ENCODE results near the gene CCDC15.
"Not testable (repeated sequence)": the region's sequence is repeated elsewhere in the genome, so short reads cannot be mapped to it uniquely, and the experiment has no call there.

Gene CCDC15

GRCh38 chr11:124961972-124962609 is 8.1 kb downstream of the CCDC15 start:
- H3K27me3 Mint-ChIP-seq, result no peaks in the 10 kb centered on the region
- H3K4me3 Mint-ChIP-seq, result no peak overlapping the region
- no peaks in the 10 kb centered on the region for H3K36me3 Mint-ChIP-seq
- H3K4me1 Mint-ChIP-seq, result no peaks in the 10 kb centered on the region
- no peak overlapping the region for H3K27ac Mint-ChIP-seq
- H3K9me3 Mint-ChIP-seq, result no peaks in the 10 kb centered on the region

GRCh38 chr11:124968197-124968596 is 14.2 kb downstream of the CCDC15 start:
- not testable (repeated sequence) for H3K4me1 Mint-ChIP-seq, H3K4me3 Mint-ChIP-seq, H3K27ac Mint-ChIP-seq, H3K27me3 Mint-ChIP-seq, H3K9me3 Mint-ChIP-seq, H3K36me3 Mint-ChIP-seq

GRCh38 chr11:124970925-124971324 is 16.9 kb downstream of the CCDC15 start:
- peaks cover 3% of the 10 kb centered on the region for H3K36me3 Mint-ChIP-seq
- H3K4me1 Mint-ChIP-seq, result no peaks in the 10 kb centered on the region
- no peak overlapping the region for H3K27ac Mint-ChIP-seq
- H3K27me3 Mint-ChIP-seq, result no peaks in the 10 kb centered on the region
- H3K4me3 Mint-ChIP-seq, result no peak overlapping the region
- H3K9me3 Mint-ChIP-seq, result no peaks in the 10 kb centered on the region

- Mint-ChIP-seq H3K4me3 (no peak overlapping the region), H3K27ac (no peak overlapping the region), H3K27me3 (no peaks in the 10 kb centered on the region), H3K4me1 (no peaks in the 10 kb centered on the region), H3K36me3 (peaks cover 3% of the 10 kb centered on the region), H3K9me3 (no peaks in the 10 kb centered on the region)
Observed at GRCh38 chr11:124971810-124972209, 17.8 kb downstream of the CCDC15 start.

DNA sequence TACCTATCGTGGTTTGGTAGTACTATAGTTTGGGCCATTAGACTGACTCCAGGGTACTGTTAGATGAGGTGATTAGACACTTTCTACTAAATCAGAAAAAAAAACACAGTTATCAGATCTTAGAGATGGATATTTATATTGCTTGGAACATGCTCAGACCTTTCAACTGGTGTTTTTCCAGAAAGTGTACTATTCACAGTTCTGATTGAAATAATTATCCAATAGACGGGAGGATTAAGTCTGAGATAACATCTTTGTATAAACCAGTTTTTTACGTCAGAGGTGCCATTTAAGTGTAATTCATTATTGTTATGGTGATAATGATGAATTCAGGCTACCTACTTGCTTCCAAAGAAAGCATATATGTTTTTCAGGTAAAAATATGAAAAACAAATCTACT is 22.5 kb downstream of the CCDC15 start:
- peaks cover 29% of the 10 kb centered on the region for H3K36me3 Mint-ChIP-seq
- no peak overlapping the region for H3K27ac Mint-ChIP-seq

DNA sequence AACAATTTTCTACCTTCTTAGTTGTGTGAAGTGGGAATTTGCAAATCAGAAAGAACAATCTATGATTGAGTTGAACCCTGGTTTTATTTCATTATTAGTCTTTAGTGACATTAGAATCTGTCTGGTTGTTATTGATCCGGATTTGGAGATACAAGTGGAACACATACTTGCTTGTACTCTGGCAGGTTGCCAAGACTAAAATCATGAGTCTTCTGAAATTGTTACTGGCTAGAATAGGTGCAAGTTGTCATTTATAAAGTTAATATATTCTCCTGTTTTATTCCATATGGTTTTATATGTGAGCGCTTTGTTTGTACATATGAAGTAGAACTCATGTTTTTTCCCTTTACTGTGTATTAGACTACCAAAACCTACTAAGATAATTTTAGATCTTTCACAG is 23.0 kb downstream of the CCDC15 start:
- H3K27ac Mint-ChIP-seq, result no peak overlapping the region
- H3K4me3 Mint-ChIP-seq, result no peak overlapping the region
- H3K4me1 Mint-ChIP-seq, result no peaks in the 10 kb centered on the region
- H3K27me3 Mint-ChIP-seq, result no peaks in the 10 kb centered on the region
- H3K36me3 Mint-ChIP-seq, result peaks cover 33% of the 10 kb centered on the region
- H3K9me3 Mint-ChIP-seq, result peaks cover 18% of the 10 kb centered on the region

More for the DNA sequence above, 22.5 kb downstream of the CCDC15 start:
- Mint-ChIP-seq H3K27me3 (no peaks in the 10 kb centered on the region), H3K4me3 (no peak overlapping the region), H3K4me1 (no peaks in the 10 kb centered on the region), H3K9me3 (peaks cover 16% of the 10 kb centered on the region)

GRCh38 chr11:124978316-124978715 is 24.3 kb downstream of the CCDC15 start:
- no peaks in the 10 kb centered on the region for H3K27me3 Mint-ChIP-seq
- H3K36me3 Mint-ChIP-seq, result peaks cover 46% of the 10 kb centered on the region
- no peaks in the 10 kb centered on the region for H3K4me1 Mint-ChIP-seq
- no peak overlapping the region for H3K27ac Mint-ChIP-seq
- peaks cover 31% of the 10 kb centered on the region for H3K9me3 Mint-ChIP-seq
- H3K4me3 Mint-ChIP-seq, result no peak overlapping the region

- no peaks in the 10 kb centered on the region for H3K4me1 Mint-ChIP-seq
- no peak overlapping the region for H3K27ac Mint-ChIP-seq
- no peak overlapping the region for H3K4me3 Mint-ChIP-seq
- peaks cover 52% of the 10 kb centered on the region for H3K36me3 Mint-ChIP-seq
- H3K9me3 Mint-ChIP-seq, result peaks cover 31% of the 10 kb centered on the region
- no peaks in the 10 kb centered on the region for H3K27me3 Mint-ChIP-seq
Observed at GRCh38 chr11:124982043-124982442, 28.0 kb downstream of the CCDC15 start.

DNA sequence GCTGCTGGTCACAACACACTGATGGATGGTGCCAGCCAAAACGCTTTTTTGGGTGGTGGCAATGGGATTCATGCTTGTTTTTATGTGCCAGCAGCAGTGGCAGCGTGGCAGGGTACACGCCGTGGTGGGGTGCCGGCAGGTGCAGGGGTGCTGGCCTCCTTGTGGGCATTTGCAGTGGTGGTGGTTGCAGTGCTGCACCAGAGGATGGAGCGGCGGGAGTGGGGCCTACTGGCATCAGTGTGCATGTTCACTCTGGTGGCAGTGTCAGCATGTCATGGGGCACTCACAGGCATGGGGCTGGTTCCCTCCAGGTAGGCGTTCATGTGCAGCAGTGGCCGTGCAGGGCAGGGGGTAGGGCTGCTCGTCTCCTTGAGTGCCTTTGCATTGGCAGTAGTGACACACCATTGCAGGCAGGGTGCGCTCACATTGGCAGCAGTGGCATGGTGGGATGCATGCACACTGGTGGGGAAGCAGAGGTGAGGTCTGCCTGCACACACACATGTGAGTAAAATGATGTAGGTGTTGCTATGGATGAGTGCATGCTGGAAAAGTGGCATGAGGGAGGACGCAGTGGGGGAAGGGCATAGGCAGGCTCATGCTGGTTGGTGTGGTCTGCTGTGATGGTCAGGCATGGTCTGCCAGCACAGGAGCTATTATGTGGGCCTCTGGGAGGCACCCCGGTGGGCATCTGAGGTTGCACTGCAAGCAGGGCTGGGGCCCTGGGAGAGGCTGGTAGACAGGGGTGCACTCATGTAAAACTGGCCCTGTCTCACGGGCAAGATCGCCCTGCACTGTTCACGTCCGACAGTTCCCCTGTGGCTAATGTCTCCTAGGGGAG is 29.9 kb downstream of the CCDC15 start:
- Mint-ChIP-seq H3K4me3 (no peak overlapping the region), H3K27ac (no peak overlapping the region), H3K4me1 (no peaks in the 10 kb centered on the region), H3K36me3 (peaks cover 50% of the 10 kb centered on the region), H3K27me3 (no peaks in the 10 kb centered on the region), H3K9me3 (peaks cover 31% of the 10 kb centered on the region)

DNA sequence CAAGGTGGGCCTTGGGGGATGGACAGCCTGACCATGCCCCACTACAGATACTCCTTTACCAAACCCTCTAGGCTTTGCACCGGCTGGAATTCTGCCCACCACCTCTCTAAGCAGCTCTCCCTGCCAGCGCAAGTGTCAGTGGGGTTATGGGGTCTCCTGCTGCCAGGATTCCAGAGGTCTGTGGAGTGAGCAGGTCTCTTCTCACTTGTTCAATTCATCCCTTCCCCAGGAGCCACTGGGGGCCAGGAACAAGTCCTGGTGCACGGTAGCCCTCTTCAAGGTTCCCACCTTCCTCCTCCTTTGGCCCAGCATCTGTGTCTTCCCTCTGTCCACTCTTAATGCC is 30.5 kb downstream of the CCDC15 start:
- no peak overlapping the region for H3K4me3 Mint-ChIP-seq
- no peaks in the 10 kb centered on the region for H3K4me1 Mint-ChIP-seq
- peaks cover 46% of the 10 kb centered on the region for H3K36me3 Mint-ChIP-seq
- peaks cover 25% of the 10 kb centered on the region for H3K9me3 Mint-ChIP-seq
- H3K27me3 Mint-ChIP-seq, result no peaks in the 10 kb centered on the region
- no peak overlapping the region for H3K27ac Mint-ChIP-seq

- H3K9me3 Mint-ChIP-seq, result peaks cover 12% of the 10 kb centered on the region
- no peaks in the 10 kb centered on the region for H3K27me3 Mint-ChIP-seq
- peaks cover 27% of the 10 kb centered on the region for H3K36me3 Mint-ChIP-seq
- no peaks in the 10 kb centered on the region for H3K4me1 Mint-ChIP-seq
- H3K27ac Mint-ChIP-seq, result no peak overlapping the region
- H3K4me3 Mint-ChIP-seq, result no peak overlapping the region
Observed at GRCh38 chr11:124987096-124987495, 33.1 kb downstream of the CCDC15 start.

DNA sequence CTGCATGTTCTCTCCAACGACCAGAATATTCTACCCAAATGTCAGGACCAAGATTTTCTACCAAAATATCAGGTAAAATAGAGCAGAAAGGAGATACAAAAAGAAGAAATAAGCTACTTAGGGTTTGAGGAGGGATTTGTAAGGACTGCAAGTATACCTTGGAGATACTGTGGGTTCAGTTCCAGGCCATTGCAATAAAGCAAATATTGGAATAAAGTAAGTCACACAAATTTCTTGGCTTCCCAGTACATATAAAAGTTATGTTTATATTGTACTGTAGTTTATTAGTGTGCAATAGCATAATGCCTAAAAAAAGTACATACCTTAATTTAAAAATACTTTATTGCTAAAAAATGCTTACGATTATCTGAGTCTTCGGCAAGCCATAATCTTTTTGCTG is 34.1 kb downstream of the CCDC15 start:
- Mint-ChIP-seq H3K4me3 (no peak overlapping the region), H3K36me3 (peaks cover 17% of the 10 kb centered on the region), H3K9me3 (peaks cover 2% of the 10 kb centered on the region), H3K4me1 (no peaks in the 10 kb centered on the region), H3K27me3 (no peaks in the 10 kb centered on the region), H3K27ac (no peak overlapping the region)

DNA sequence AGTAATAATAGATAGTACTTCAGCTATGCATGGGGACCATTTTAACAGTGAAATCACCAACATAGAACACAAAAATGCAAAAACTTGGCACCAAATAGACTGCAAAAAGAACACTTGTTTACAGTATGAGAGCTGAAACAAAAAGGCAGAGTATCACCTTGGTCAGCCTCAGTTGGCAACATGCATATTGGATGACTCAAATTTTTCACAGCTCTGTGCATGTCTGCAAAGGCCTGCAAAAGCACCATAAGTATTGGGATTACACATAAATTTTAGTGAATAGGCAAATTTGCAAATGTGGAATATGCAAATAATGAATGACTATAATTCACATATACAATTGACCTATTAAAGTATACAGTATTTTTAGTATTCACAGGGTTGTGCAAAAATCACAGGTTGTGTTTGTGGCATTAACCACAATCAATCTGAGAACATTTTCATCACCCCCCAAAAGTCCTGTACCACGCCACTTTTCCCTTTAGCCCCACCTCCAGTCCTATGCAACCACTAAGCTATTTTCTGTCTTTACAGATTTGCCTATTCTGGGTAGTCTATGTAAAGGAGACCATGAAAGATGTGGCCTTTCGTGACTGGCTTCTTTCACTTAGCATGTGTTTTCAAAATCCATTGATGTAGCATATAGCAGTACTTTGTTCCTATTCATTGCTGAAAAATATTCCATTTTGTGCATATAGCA is 47.2 kb downstream of the CCDC15 start:
- Mint-ChIP-seq H3K36me3 (peaks cover 35% of the 10 kb centered on the region), H3K4me1 (no peaks in the 10 kb centered on the region), H3K4me3 (no peak overlapping the region), H3K27me3 (no peaks in the 10 kb centered on the region), H3K27ac (no peak overlapping the region), H3K9me3 (peaks cover 11% of the 10 kb centered on the region)

- peaks cover 11% of the 10 kb centered on the region for H3K9me3 Mint-ChIP-seq
- H3K27ac Mint-ChIP-seq, result no peak overlapping the region
- H3K4me3 Mint-ChIP-seq, result no peak overlapping the region
- no peaks in the 10 kb centered on the region for H3K4me1 Mint-ChIP-seq
- peaks cover 40% of the 10 kb centered on the region for H3K36me3 Mint-ChIP-seq
- H3K27me3 Mint-ChIP-seq, result no peaks in the 10 kb centered on the region
Observed at GRCh38 chr11:125001849-125002248, 47.8 kb downstream of the CCDC15 start.

DNA sequence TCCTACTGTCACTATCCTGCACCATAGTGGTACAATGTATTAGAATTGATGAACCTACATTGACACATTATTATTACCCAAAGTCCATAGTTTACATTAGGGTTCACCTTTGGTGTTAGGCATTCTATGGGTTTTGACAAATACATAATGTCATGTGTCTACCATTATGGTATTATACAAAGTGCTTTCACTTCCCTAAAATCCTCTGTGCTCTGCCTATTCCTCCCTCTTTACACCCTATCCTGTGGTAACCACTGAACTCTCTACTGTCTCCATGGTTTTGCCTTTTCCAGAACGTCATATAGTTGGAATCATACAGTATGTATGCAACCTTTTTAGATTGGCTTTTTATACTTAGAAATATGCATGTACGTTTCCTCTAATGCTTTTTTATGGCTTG is 51.5 kb downstream of the CCDC15 start:
- Mint-ChIP-seq H3K4me3 (no peak overlapping the region), H3K27ac (no peak overlapping the region), H3K36me3 (peaks cover 48% of the 10 kb centered on the region), H3K27me3 (no peaks in the 10 kb centered on the region), H3K9me3 (peaks cover 17% of the 10 kb centered on the region), H3K4me1 (no peaks in the 10 kb centered on the region)

GRCh38 chr11:125016413-125016812 is 62.4 kb downstream of the CCDC15 start:
- no peaks in the 10 kb centered on the region for H3K9me3 Mint-ChIP-seq
- peaks cover 8% of the 10 kb centered on the region for H3K36me3 Mint-ChIP-seq
- no peaks in the 10 kb centered on the region for H3K27me3 Mint-ChIP-seq
- H3K27ac Mint-ChIP-seq, result no peak overlapping the region
- H3K4me1 Mint-ChIP-seq, result no peaks in the 10 kb centered on the region
- no peak overlapping the region for H3K4me3 Mint-ChIP-seq
